ENCODE data around the gene SNX14. TPM values are rescaled to one million over a fixed set of nuclear protein-coding genes. Genes with fewer than 3 reads are reported as not detected.
"Not testable (repeated sequence)": the region's sequence is repeated elsewhere in the genome, so short reads cannot be mapped to it uniquely, and the experiment has no call there.

SNX14 gene
- total and polyA plus RNA-seq, 2 of the 13 experiments (the other 11 are each of a cell fraction or from before 2014, with no cell fraction given): 83.5 to 112 TPM

GRCh38 chr6:85585741-85586140 lies 7.9 kb downstream of the SNX14 start:
- BruUV-seq (replicated peaks): no TSS peak
- no peak for DNase-seq (ENCODE audit: low spot score)
- no peak for ATAC-seq
- intact Hi-C loops (cut with micrococcal nuclease; ENCODE audit: unreplicated experiment): no loop called here
- peaks cover 75% of the 10 kb centered on the region for H3K79me2 ChIP-seq (ENCODE audit: insufficient read depth, low read length)
- H3K9me3 ChIP-seq (ENCODE audit: low read length): peaks cover 13% of the 10 kb centered on the region; the same call in 1 of the 2 replicates
- no peak overlapping the region for H3K4me3 ChIP-seq (replicated peaks in 1 of 3; ENCODE audit: insufficient read depth in 1 of 3, low read depth in 2 of 3, low read length in 3 of 3)
- ChIA-PET CTCF (ENCODE audit: low intra/inter-chr PET ratio, low total read pairs) (no interaction called here), POLR2A (interaction anchor here (0.9 kb wide), 1 partner anchor 58 kb away, joined by 3 read pairs; no protein-coding TSS in a partner anchor)
- no peak for FAIRE-seq
- peaks cover 20% of the 10 kb centered on the region for H3K4me1 ChIP-seq (ENCODE audit: insufficient read depth, low read length)
- H3K27me3 ChIP-seq (ENCODE audit: control insufficient read depth in 1 of 2, insufficient read depth in 2 of 2, low read length in 2 of 2): no peaks in the 10 kb centered on the region
- H3K4me2 ChIP-seq (ENCODE audit: low read depth, low read length): no peak overlapping the region
- no peak overlapping the region for H3K27ac ChIP-seq (ENCODE audit: extremely low read length, insufficient read depth, low read length)
- H2AFZ ChIP-seq (ENCODE audit: low read length): no peak overlapping the region
- TF ChIP-seq CEBPB (IDR thresholded peaks at IDR 0.05; ENCODE audit: borderline replicate concordance, low read depth, low read length): peak; percentile 75; the same call in 1 of the 2 replicates
- TF ChIP-seq CEBPG (CRISPR knock-in tag; IDR thresholded peaks at IDR 0.05): peak; percentile 21; the same call in 1 of the 2 replicates
- TF ChIP-seq TRIM24 (CRISPR knock-in tag; IDR thresholded peaks at IDR 0.05): no peak
- WGBS (ENCODE audit: low lambda C conversion rate): 95% methylated on average over 3 of the region's 3 CpGs
- no peak overlapping the region for H3K9ac ChIP-seq (ENCODE audit: insufficient read depth, low read depth, low read length)
- H4K20me1 ChIP-seq (ENCODE audit: insufficient read depth, low read length): peaks cover 1% of the 10 kb centered on the region; the same call in 1 of the 2 replicates
- in situ Hi-C loops (cut with HindIII; ENCODE audit: extremely low pct_ligation_motif_present, low pct_unique_long_range_greater_than_20kb): no loop called here
- 0 out of 5 replicates have a peak, but pooled peaks cover 0 to 2% of the 10 kb centered on the region in 2 experiments for H3K36me3 ChIP-seq (replicated peaks in 1 of 2; ENCODE audit: control insufficient read depth in 1 of 2, insufficient read depth in 2 of 2, low read length in 2 of 2)

GRCh38 chr6:85582832-85583231 lies 10.8 kb downstream of the SNX14 start:
- BruUV-seq (replicated peaks); H3K4me2 ChIP-seq (ENCODE audit: low read depth, low read length); H3K27ac ChIP-seq (ENCODE audit: extremely low read length, insufficient read depth, low read length); intact Hi-C loops (cut with micrococcal nuclease; ENCODE audit: unreplicated experiment); H3K36me3 ChIP-seq (replicated peaks in 1 of 2; ENCODE audit: control insufficient read depth in 1 of 2, insufficient read depth in 2 of 2, low read length in 2 of 2); POLR2A ChIA-PET; H3K27me3 ChIP-seq (ENCODE audit: control insufficient read depth in 1 of 2, insufficient read depth in 2 of 2, low read length in 2 of 2); H3K9ac ChIP-seq (ENCODE audit: insufficient read depth, low read depth, low read length); H4K20me1 ChIP-seq (ENCODE audit: insufficient read depth, low read length); ATAC-seq; CTCF ChIA-PET (ENCODE audit: low intra/inter-chr PET ratio, low total read pairs); DNase-seq (ENCODE audit: low spot score); H3K4me3 ChIP-seq (replicated peaks in 1 of 3; ENCODE audit: insufficient read depth in 1 of 3, low read depth in 2 of 3, low read length in 3 of 3); H2AFZ ChIP-seq (ENCODE audit: low read length); in situ Hi-C loops (cut with HindIII; ENCODE audit: extremely low pct_ligation_motif_present, low pct_unique_long_range_greater_than_20kb); FAIRE-seq: not testable (repeated sequence)
- peaks cover 78% of the 10 kb centered on the region for H3K79me2 ChIP-seq (ENCODE audit: insufficient read depth, low read length)
- H3K4me1 ChIP-seq (ENCODE audit: insufficient read depth, low read length): peaks cover 33% of the 10 kb centered on the region
- H3K9me3 ChIP-seq (ENCODE audit: low read length): peaks cover 13% of the 10 kb centered on the region; the same call in 1 of the 2 replicates
- WGBS (ENCODE audit: low lambda C conversion rate): 97% methylated on average over 4 of the region's 4 CpGs

All from HepG2 (cell line).